Upper lobe of left lung (tissue), 4 donors: ENCODE data around the gene FAF1.

Experiments used
- EP300 ChIP-seq, 4 donors: sonication (generic); formaldehyde crosslinking; IDR thresholded peaks; one replicate each; pipeline ENCODE4 v1.5.1; 2017; ENCODE audit warnings: antibody characterized with exemption in 4 of 4, control low read depth in 2 of 4
- POLR2AphosphoS5 ChIP-seq, 2 donors: sonication (generic); formaldehyde crosslinking; IDR thresholded peaks; one replicate each; pipeline ENCODE4 v1.5.1; 2017; ENCODE audit warnings: antibody characterized with exemption in 2 of 2
- TF ChIP-seq, protein P1 (sequence below), 6 experiments: fragments of 450-650 bp in 4 of 6; fragments of 200-600 bp in 2 of 6; sonication (generic) in 2 of 6; IDR thresholded peaks; one replicate each; pipeline ENCODE4 v1.5.1; 2016 to 2019; ENCODE audit warnings: antibody characterized with exemption in 6 of 6

DNA sequence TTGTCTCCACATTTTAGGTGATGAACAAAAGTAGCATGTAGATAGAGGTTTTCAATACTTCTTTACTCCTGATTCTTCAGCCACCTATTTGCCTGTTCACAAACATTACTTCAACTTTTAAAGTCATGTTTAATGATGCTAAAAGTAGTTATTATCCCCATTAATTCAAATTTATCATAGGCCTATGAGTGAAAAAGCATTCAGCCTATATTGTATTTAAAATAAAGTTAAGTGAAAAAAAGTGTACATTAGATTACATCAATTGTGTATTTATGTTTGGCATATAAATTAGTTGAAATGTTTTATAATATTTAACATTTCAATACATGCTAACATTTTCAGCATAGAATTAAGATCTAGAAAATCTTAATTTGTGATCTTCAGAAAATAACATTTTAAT lies 20.4 kb upstream of the FAF1 start:
- TF ChIP-seq, protein P1, sequence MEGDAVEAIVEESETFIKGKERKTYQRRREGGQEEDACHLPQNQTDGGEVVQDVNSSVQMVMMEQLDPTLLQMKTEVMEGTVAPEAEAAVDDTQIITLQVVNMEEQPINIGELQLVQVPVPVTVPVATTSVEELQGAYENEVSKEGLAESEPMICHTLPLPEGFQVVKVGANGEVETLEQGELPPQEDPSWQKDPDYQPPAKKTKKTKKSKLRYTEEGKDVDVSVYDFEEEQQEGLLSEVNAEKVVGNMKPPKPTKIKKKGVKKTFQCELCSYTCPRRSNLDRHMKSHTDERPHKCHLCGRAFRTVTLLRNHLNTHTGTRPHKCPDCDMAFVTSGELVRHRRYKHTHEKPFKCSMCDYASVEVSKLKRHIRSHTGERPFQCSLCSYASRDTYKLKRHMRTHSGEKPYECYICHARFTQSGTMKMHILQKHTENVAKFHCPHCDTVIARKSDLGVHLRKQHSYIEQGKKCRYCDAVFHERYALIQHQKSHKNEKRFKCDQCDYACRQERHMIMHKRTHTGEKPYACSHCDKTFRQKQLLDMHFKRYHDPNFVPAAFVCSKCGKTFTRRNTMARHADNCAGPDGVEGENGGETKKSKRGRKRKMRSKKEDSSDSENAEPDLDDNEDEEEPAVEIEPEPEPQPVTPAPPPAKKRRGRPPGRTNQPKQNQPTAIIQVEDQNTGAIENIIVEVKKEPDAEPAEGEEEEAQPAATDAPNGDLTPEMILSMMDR (IDR thresholded peaks at IDR 0.05) = no peak
- TF ChIP-seq POLR2AphosphoS5 (IDR thresholded peaks at IDR 0.05) = no peak
- TF ChIP-seq EP300 (IDR thresholded peaks at IDR 0.05) = no peak
